Measurements from ENCODE around the gene PIGW.

The PIGW gene

DNA sequence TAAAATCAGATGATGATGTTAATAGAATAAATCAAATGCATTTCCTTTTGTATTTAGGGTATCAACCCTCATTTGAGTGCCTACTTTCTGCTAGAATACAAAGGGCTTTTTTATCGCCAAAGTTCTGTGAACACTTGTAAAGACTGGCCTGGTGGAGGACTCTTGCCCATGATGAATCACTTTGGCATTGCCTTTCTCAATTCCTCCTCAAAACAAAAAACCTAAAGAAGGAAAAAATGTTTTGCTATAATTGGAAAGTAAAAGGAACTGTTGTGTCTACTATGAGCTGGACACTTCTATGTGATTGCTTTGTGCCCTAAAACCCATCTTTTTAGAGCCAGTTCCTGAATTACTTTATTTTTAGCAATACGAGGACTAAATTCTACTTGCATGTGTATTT, 43.9 kb downstream of the PIGW start:
- no peak overlapping the region for H3K4me3 ChIP-seq (ENCODE audit: insufficient read length, low read depth)

DNA sequence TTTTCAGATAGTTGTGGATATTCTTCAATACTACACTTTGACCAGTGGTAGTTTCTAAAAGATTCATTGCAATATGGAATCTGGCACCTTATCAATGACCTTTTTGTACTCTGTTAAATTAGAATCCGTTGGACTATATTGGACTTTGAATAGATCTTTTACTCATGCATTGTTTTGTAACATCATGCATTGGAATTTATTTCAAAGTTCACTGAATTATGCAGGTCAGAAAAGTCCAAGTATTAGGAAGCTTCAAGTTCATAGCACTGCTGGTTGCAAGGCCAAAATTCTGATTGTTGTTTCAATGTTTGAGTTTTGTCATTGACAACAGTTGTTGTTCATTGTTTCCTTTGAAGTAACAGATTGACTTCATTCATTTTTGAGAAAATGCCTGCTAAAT, 49.0 kb downstream of the PIGW start:
- no peak overlapping the region for H3K9ac ChIP-seq (ENCODE audit: insufficient read length, low read depth)

More for the DNA sequence above, 43.9 kb downstream of the PIGW start:
- no peak for DNase-seq (ENCODE audit: low read depth, low spot score)
- Histone ChIP-seq H3K36me3 (ENCODE audit: insufficient read depth, insufficient read length, low read length) (peaks cover 55% of the 10 kb centered on the region), H3K4me1 (ENCODE audit: insufficient read depth, insufficient read length) (no peaks in the 10 kb centered on the region), H3K9me3 (ENCODE audit: insufficient read depth, low read length) (no peaks in the 10 kb centered on the region), H3K9ac (ENCODE audit: insufficient read length, low read depth) (no peak overlapping the region), H3K27me3 (ENCODE audit: insufficient read depth, insufficient read length) (no peaks in the 10 kb centered on the region)
- TF ChIP-seq SUZ12 (IDR thresholded peaks at IDR 0.05; ENCODE audit: extremely low read depth, insufficient read depth, insufficient read length) (no peak), YY1 (IDR thresholded peaks at IDR 0.05; ENCODE audit: insufficient read depth, insufficient read length) (no peak), ZNF274 (IDR thresholded peaks at IDR 0.05; ENCODE audit: low read depth, low read length) (no peak)

DNA sequence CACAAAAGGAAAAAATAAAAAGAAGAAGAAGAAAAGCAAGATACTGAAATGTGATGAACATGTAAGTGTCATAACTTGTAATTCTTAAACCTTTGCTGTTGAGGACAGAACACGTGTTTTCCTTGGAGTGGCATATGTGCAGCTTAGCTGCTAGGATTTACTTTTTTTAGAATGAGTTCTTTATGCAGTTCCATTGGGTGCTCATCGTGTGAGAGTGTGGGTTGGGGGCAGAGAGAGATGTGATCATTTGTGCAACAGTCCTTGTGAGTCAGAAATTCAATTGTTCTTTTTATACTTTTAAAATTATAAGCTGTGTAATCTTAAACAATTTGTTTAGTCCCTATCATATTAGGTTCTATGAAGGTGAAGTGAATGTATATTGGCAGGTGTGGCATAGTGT, 51.4 kb downstream of the PIGW start:
- DNase-seq (ENCODE audit: low read depth, low spot score) = no peak
- H3K36me3 ChIP-seq (ENCODE audit: insufficient read depth, insufficient read length, low read length) = peaks cover 67% of the 10 kb centered on the region

More for the DNA sequence above, 49.0 kb downstream of the PIGW start:
- peaks cover 67% of the 10 kb centered on the region for H3K36me3 ChIP-seq (ENCODE audit: insufficient read depth, insufficient read length, low read length)
- H3K9me3 ChIP-seq (ENCODE audit: insufficient read depth, low read length) = no peaks in the 10 kb centered on the region
- no peak for DNase-seq (ENCODE audit: low read depth, low spot score)
- no peak for TF ChIP-seq SUZ12 (IDR thresholded peaks at IDR 0.05; ENCODE audit: extremely low read depth, insufficient read depth, insufficient read length)
- no peak for TF ChIP-seq ZNF274 (IDR thresholded peaks at IDR 0.05; ENCODE audit: low read depth, low read length)
- no peak for TF ChIP-seq YY1 (IDR thresholded peaks at IDR 0.05; ENCODE audit: insufficient read depth, insufficient read length)
- H3K4me3 ChIP-seq (ENCODE audit: insufficient read length, low read depth) = no peak overlapping the region
- H3K4me1 ChIP-seq (ENCODE audit: insufficient read depth, insufficient read length) = no peaks in the 10 kb centered on the region
- no peaks in the 10 kb centered on the region for H3K27me3 ChIP-seq (ENCODE audit: insufficient read depth, insufficient read length)

More for the DNA sequence above, 51.4 kb downstream of the PIGW start:
- Histone ChIP-seq H3K4me1 (ENCODE audit: insufficient read depth, insufficient read length) (no peaks in the 10 kb centered on the region), H3K9me3 (ENCODE audit: insufficient read depth, low read length) (no peaks in the 10 kb centered on the region), H3K9ac (ENCODE audit: insufficient read length, low read depth) (no peak overlapping the region), H3K27me3 (ENCODE audit: insufficient read depth, insufficient read length) (no peaks in the 10 kb centered on the region), H3K4me3 (ENCODE audit: insufficient read length, low read depth) (no peak overlapping the region)
- TF ChIP-seq ZNF274 (IDR thresholded peaks at IDR 0.05; ENCODE audit: low read depth, low read length) = no peak
- TF ChIP-seq YY1 (IDR thresholded peaks at IDR 0.05; ENCODE audit: insufficient read depth, insufficient read length) = no peak
- no peak for TF ChIP-seq SUZ12 (IDR thresholded peaks at IDR 0.05; ENCODE audit: extremely low read depth, insufficient read depth, insufficient read length)

All from NT2/D1 (cell line).